Endothelial cell of umbilical vein (primary cell): ENCODE measurements around the gene AKT1. TPM values are rescaled to one million over a fixed set of nuclear protein-coding genes. Genes with fewer than 3 reads are reported as not detected.

ENCODE experiments used
- BruUV-seq: library from RNA; stranded (reverse); fragments of 400-500 nt; replicated peaks from 2 replicates; lab custom pipeline; 2021; lab: Mats Ljungman, UMichigan
- CTCF ChIA-PET: fragments of 300-600, 350-600 bp; sonication (Branson Sonifier 250); formaldehyde crosslinking; loops from one replicate; lab custom pipeline; 2021; ENCODE audit warnings: antibody characterized with exemption, inconsistent platforms; lab: Charles Lee
- POLR2A ChIA-PET: fragments of 300-600, 350-600 bp; sonication (Branson Sonifier 250); formaldehyde crosslinking; loops from one replicate; lab custom pipeline; 2021; ENCODE audit warnings: antibody characterized with exemption, inconsistent platforms; lab: Charles Lee
- DNase-seq: peaks from one replicate; pipeline ENCODE4 v3.0.0-alpha.2; 2011; ENCODE audit warnings: low read depth, low spot score
- FAIRE-seq: peaks from 2 replicates; lab custom pipeline; 2011; peaks lifted over from hg19 to GRCh38; lab: Jason Lieb, UNC
- H2AFZ ChIP-seq: 2 replicates; pipeline ENCODE4 v1.6.0; 2012; ENCODE audit warnings: low read depth, low read length, control low read depth, inconsistent platforms
- H3K27ac ChIP-seq: 2 replicates; pipeline ENCODE4 v1.5.1; 2011; ENCODE audit warnings: low read depth, mild to moderate bottlenecking, control low read depth, low read length, moderate library complexity; ENCODE audit not compliant: insufficient read depth
- H3K27me3 ChIP-seq, 2 experiments: 2 replicates each; pipeline versions ENCODE4 v1.6.0 to v1.6.1; 2011; ENCODE audit warnings: low read length in 2 of 2, mixed read lengths in 1 of 2; ENCODE audit not compliant: control insufficient read depth in 2 of 2, insufficient read depth in 2 of 2
- H3K36me3 ChIP-seq, 2 experiments: 2 replicates in 1 of 2; 3 replicates in 1 of 2; pipeline ENCODE4 v1.5.1; 2011; ENCODE audit warnings: low read length in 2 of 2, mild to moderate bottlenecking in 1 of 2, moderate library complexity in 1 of 2; ENCODE audit not compliant: control insufficient read depth in 2 of 2, insufficient read depth in 2 of 2; ENCODE audit errors: extremely low read depth in 1 of 2
- H3K4me1 ChIP-seq: 3 replicates; pipeline ENCODE4 v1.5.1; 2011; ENCODE audit warnings: mild to moderate bottlenecking, low read length; ENCODE audit not compliant: control insufficient read depth, insufficient read depth; ENCODE audit errors: extremely low read depth
- H3K4me2 ChIP-seq: 2 replicates; pipeline ENCODE4 v1.6.1; 2011; ENCODE audit warnings: low read length, control low read depth, mixed read lengths; ENCODE audit not compliant: insufficient read depth
- H3K4me3 ChIP-seq, 3 experiments: fragments of 200-600 bp in 1 of 3; sonication (generic), shearing (Covaris generic) in 1 of 3; replicated peaks in 1 of 3; 2 replicates each; pipeline ENCODE4 v1.5.1; 2011 to 2016; ENCODE audit warnings: control low read depth in 3 of 3, low read length in 3 of 3, mild to moderate bottlenecking in 2 of 3, inconsistent platforms in 1 of 3, low read depth in 1 of 3, moderate library complexity in 1 of 3; ENCODE audit not compliant: insufficient read depth in 1 of 3
- H3K79me2 ChIP-seq: 2 replicates; pipeline ENCODE4 v1.6.0; 2012; ENCODE audit warnings: low read length, inconsistent platforms; ENCODE audit not compliant: control insufficient read depth, insufficient read depth
- H3K9ac ChIP-seq: replicated peaks from 2 replicates; pipeline ENCODE3; 2011; ENCODE audit warnings: low read length, control low read depth; ENCODE audit not compliant: insufficient read depth; ENCODE audit errors: extremely low read depth
- H3K9me1 ChIP-seq: replicated peaks from 3 replicates; pipeline ENCODE4 v1.6.0; 2011; ENCODE audit warnings: mild to moderate bottlenecking, low read length; ENCODE audit not compliant: control insufficient read depth, insufficient read depth; ENCODE audit errors: extremely low read depth
- H3K9me3 ChIP-seq: replicated peaks from 2 replicates; pipeline ENCODE4 v1.5.1; 2012; ENCODE audit warnings: low read length, inconsistent platforms; ENCODE audit not compliant: control insufficient read depth, insufficient read depth
- H4K20me1 ChIP-seq: replicated peaks from 2 replicates; pipeline ENCODE3; 2011; ENCODE audit warnings: mild to moderate bottlenecking, low read length; ENCODE audit not compliant: control insufficient read depth, insufficient read depth; ENCODE audit errors: extremely low read depth
- CTCF ChIP-seq, 2 donors: IDR thresholded peaks; 1 replicate in 1 of 2; 2 replicates in 1 of 2; pipeline ENCODE4 v1.5.1; 2011; ENCODE audit warnings: low read length in 2 of 2, mild to moderate bottlenecking in 2 of 2, moderate library complexity in 2 of 2, control low read depth in 1 of 2, inconsistent platforms in 1 of 2, low read depth in 1 of 2; ENCODE audit not compliant: insufficient read depth in 1 of 2; ENCODE audit errors: extremely low read depth in 1 of 2
- EZH2 ChIP-seq: IDR thresholded peaks from 2 replicates; pipeline ENCODE4 v1.6.1; 2012; ENCODE audit warnings: borderline replicate concordance, low read depth, mild to moderate bottlenecking, moderate library complexity, low read length, inconsistent platforms; ENCODE audit not compliant: severe bottlenecking
- FOS ChIP-seq: IDR thresholded peaks from 2 replicates; pipeline ENCODE4 v1.6.1; 2011; ENCODE audit warnings: mild to moderate bottlenecking, low read length, moderate library complexity, borderline replicate concordance; ENCODE audit not compliant: insufficient read depth
- GATA2 ChIP-seq: IDR thresholded peaks from 2 replicates; pipeline ENCODE4 v1.7.0; 2011; ENCODE audit warnings: low read depth, mild to moderate bottlenecking, moderate library complexity, mixed read lengths, low read length; ENCODE audit not compliant: insufficient read length, insufficient read depth
- JUN ChIP-seq: IDR thresholded peaks from 2 replicates; pipeline ENCODE4 v1.6.1; 2011; ENCODE audit warnings: borderline replicate concordance, low read depth; ENCODE audit not compliant: insufficient read length, insufficient read depth
- MAX ChIP-seq: IDR thresholded peaks from 2 replicates; pipeline ENCODE4 v1.6.1; 2011; ENCODE audit not compliant: insufficient read depth, insufficient read length
- MYC ChIP-seq: IDR thresholded peaks from one replicate; pipeline ENCODE4 v1.6.1; 2011; ENCODE audit warnings: mild to moderate bottlenecking, low read depth, low read length
- POLR2A ChIP-seq: IDR thresholded peaks from 2 replicates; pipeline ENCODE4 v1.6.1; 2012; ENCODE audit warnings: low read depth, mild to moderate bottlenecking, control low read depth, low read length
- POLR2AphosphoS5 ChIP-seq: IDR thresholded peaks from 2 replicates; pipeline ENCODE4 v1.6.1; 2012; ENCODE audit warnings: low read depth, mild to moderate bottlenecking, control low read depth, low read length, moderate library complexity; ENCODE audit not compliant: insufficient read depth
- dilution Hi-C: fragments of 300-500 bp; cut with MboI; formaldehyde crosslinking; loops from one replicate; pipeline ENCODE4 v1.15.0; 2019; ENCODE audit warnings: low sequenced_read_pairs; ENCODE audit not compliant: extremely low pct_ligation_motif_present
- intact Hi-C: fragments of 100-400 bp; cut with micrococcal nuclease; formaldehyde crosslinking; loops from one replicate; pipeline ENCODE4 v1.10.0; 2022
- polyA plus RNA-seq, 4 experiments: library from polyadenylated mRNA; depleted of rRNA in 3 of 4; stranded (reverse) in 3 of 4; unstranded in 1 of 4; fragments of >200 nt; gene quantifications; 2 replicates each; pipeline versions ENCODE4 v1.2.1 to v1.2.3, GENCODE V29; 2011 to 2012; ENCODE audit warnings: missing spikeins in 1 of 4
- total RNA-seq: library from RNA; stranded (reverse); gene quantifications from 2 replicates; pipeline ENCODE4 v1.2.3, GENCODE V29; 2021

AKT1 gene
- total and polyA plus RNA-seq, 2 donors (not counting 3 experiments of a cell fraction or from before 2014, with no cell fraction given), result 177 to 191 TPM

GRCh38 chr14:104765517-104765916, 30.0 kb downstream of the AKT1 start:
- Histone ChIP-seq H3K79me2 (no peaks in the 10 kb centered on the region), H3K4me2 (no peak overlapping the region), H3K9me3 (no peaks in the 10 kb centered on the region), H3K9me1 (no peaks in the 10 kb centered on the region), H3K36me3 (peaks cover 0 to 2% of the 10 kb centered on the region in 2 experiments), H3K27me3 (no peaks in the 10 kb centered on the region), H3K4me3 (no peak overlapping the region), H3K9ac (no peak overlapping the region), H2AFZ (no peak overlapping the region), H3K4me1 (no peaks in the 10 kb centered on the region), H3K27ac (no peak overlapping the region), H4K20me1 (no peaks in the 10 kb centered on the region)
- no peak for FAIRE-seq
- ChIA-PET POLR2A (no interaction called here), CTCF (interaction anchor here (0.7 to 2.9 kb wide), 4 partner anchors 10 to 61 kb away, joined by 3 to 8 read pairs (median 4); partner anchors contain the start of gene SIVA1)
- no peak for TF ChIP-seq POLR2AphosphoS5
- TF ChIP-seq GATA2, result no peak
- TF ChIP-seq MYC, result no peak
- TF ChIP-seq POLR2A, result no peak
- no peak for TF ChIP-seq JUN
- no peak for TF ChIP-seq EZH2
- no peak for TF ChIP-seq CTCF (IDR thresholded peaks at IDR 0.05; ENCODE audit: extremely low read depth in 1 of 2, insufficient read depth in 1 of 2, low read depth in 1 of 2, low read length in 2 of 2)
- TF ChIP-seq MAX, result no peak
- no peak for TF ChIP-seq FOS
- dilution Hi-C loops (no loop called here), intact Hi-C loops (loop anchor here (10.0 kb wide), 1 partner anchor 209 kb away; the partner anchor contains the start of gene AHNAK2)
- BruUV-seq, result no TSS peak
- DNase-seq, result no peak
